Islet of Langerhans (tissue), 1 donor: ENCODE results near the gene SLC18A3.

Source experiments
- FAIRE-seq: peaks from one replicate; lab custom pipeline; 2011; peaks lifted over from hg19 to GRCh38; lab: Jason Lieb, UNC

SLC18A3 gene

GRCh38 chr10:49651917-49652316 lies 41.8 kb downstream of the SLC18A3 start:
- FAIRE-seq = no peak

GRCh38 chr10:49652421-49653272 lies 42.5 kb downstream of the SLC18A3 start:
- FAIRE-seq = no peak

- no peak for FAIRE-seq
Measured at GRCh38 chr10:49653273-49653929, 43.3 kb downstream of the SLC18A3 start.

DNA sequence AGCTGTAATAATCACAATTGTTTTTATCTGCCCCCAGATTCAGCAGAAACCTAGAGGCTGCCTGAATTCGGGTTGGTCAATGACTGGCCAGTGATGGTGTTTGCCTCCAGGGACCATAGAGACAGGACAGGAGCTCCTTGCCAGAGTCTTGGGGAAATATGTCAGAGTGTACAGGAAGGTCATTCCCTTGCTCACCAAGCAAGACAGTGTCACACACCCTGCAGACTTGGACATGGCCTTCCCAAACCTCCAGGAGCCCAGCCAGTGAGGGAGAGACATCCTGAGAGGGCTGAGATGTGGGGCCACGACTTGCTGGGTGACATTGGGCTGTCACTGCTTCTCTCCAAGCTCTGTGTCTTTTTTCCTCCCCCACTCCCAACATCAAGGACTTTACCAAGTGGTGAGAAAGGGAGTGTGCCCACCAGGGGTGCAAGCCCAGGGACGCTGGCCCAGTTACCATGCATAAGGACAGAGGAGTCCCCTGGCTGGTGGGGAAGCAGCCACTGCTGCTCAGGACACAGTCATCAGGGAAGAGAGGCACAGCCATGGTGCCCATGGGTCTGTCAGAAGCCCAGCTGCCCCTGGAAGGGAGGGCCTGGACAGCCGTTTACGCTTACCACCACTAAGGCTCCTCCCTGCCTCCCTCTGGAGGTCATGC lies 44.1 kb downstream of the SLC18A3 start:
- FAIRE-seq = no peak

GRCh38 chr10:49655099-49655498 lies 45.0 kb downstream of the SLC18A3 start:
- no peak for FAIRE-seq

DNA sequence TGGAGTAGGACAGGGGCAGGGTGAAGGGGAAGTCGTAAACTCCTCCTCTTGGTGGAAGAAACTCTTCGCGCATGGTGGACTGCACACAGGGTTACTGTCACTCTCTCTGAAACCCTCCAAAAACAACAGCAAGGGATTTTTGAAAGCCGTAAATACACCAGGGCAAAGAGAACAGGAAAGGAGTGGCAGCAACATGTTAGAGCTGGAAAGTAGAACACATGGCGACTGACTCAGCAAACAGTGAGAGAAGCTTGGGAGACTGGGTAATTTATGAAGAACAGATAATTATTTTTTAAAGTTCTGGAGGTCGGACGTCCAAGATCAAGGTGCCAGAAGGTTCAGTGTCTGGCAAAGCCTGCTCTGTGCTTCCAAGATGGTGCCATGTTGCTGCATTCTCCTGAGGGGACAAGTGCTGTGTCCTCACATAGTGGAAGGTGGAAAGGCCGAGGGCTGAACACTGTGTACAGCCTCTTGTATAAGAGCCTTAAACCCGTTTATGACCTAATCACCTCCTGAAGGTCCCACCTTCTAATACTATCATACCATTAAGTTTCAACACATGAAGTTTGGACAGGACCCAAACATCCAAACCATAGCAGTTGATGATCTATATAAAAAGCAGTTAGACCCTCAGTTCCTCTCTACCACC lies 46.9 kb downstream of the SLC18A3 start:
- no peak for FAIRE-seq

DNA sequence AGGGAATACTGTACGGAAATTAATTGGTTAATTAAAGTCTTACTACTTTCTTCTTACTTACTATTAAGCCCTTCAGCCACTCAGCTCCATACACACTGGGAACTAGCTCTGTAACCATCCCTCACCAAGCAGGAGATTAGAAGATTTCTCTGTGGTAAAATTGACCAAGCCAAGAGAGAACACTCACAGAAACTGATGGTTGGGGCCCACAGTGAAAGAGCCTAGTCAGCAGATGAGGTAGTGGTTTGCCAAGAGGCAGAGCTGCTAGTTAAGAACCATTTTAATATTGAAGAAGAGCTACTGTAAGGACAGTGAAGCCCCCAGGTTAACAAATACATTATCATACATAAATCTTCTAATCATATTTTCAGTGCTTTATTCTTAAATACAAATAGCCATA lies 47.5 kb downstream of the SLC18A3 start:
- FAIRE-seq = no peak

DNA sequence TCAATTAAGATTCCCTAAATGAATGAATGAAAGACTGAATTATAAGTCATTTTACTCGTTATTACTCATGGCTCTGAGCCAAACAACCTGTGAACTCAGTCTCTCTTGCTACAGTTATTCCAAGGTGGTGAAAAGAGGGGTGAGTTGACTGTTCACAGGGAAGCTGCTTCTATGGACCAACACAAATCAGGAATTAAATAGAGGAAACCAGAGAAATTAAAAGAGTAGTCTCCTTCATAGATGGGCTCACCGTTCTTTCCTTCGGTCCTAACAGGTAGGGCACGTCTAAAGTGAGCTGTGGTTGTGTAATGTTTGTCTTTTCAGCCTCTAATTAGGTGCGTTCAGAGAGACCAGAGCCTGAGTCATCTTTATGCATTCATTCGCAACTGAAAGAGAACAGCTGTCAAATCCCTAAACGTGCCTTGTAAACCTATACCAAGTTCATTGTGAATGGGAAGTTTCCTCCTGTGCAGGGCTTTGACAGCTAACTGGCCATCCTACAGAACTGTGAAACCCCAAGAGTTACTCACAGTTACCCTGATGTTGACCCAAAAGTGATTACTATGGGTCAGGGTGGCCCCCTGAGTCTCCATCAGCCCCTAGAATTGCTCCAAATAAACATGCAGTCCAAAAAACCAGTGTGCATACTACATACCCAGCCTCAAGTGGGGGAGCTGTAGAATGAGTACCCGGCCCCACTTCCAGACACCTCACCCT lies 51.2 kb downstream of the SLC18A3 start:
- no peak for FAIRE-seq
